ENCODE results near the gene SPAAR. TPM values are rescaled to one million over a fixed set of nuclear protein-coding genes. Genes with fewer than 3 reads are reported as not detected.
A peak's percentile ranks its signal among the peaks of the same experiment; 100 is the strongest.

SPAAR gene, protein sequence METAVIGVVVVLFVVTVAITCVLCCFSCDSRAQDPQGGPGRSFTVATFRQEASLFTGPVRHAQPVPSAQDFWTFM
- total RNA-seq (2014; rRNA removed; shearing (Covaris generic)), result not detected in 2 replicates

DNA sequence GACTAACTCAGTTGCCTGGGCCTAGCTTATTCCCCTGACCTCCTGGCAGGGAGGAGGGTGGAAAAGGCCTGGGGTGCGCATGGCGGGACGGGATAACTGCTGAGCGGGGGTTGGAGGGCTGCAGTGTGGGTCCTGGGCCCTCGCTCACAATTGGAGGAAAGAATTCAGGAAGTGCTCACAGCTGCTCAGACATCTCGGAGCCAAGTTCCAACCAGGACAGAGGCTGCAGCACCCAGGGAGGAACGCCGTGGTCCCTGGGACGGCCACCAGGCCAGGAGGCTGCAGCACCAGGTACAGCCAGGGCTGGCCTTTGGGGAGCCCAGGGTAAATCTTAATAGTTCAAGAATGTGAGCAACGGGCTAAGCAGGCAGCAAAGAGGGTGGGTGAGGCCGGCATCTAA lies at the start of gene SPAAR:
Gene SPAAR (plus strand): TSS at position 217 of the 400 bp plus-strand sequence. CDS start 974 bp downstream, outside the sequence.
- no peaks in the 10 kb centered on the region for H3K27me3 ChIP-seq (replicated peaks)
- no peak for DNase-seq (ENCODE audit: low read depth in 1 of 2, low spot score in 2 of 2)
- no peaks in the 10 kb centered on the region for H3K9me3 ChIP-seq (replicated peaks)
- no peak within 1 kb of the TSS for H3K4me3 ChIP-seq
- peaks cover 58% of the 10 kb centered on the region for H3K4me1 ChIP-seq (replicated peaks)
- H3K27ac ChIP-seq, result peak within 1 kb of the TSS; percentile 94
- H3K36me3 ChIP-seq, result no peaks in the 10 kb centered on the region

DNA sequence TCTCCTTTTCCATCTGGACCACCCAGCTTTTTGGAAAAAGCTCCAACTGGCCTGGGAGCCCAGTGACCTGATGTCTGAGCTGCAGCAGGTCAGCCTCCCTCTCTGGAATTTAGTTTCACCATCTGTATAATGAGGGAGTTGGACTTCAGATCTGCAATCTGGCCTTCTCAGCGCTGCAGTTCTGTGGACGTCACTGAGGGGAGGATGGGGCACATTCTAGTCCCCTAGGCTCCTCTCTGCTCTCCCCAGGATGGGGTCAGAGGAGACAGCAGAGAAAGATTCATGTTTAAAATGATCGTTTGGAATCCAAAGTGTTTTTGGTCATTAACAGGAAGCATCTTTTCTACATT lies 49.3 kb upstream of the SPAAR start:
- no peak overlapping the region for H3K4me3 ChIP-seq
- DNase-seq (ENCODE audit: low read depth in 1 of 2, low spot score in 2 of 2), result no peak
- H3K9me3 ChIP-seq (replicated peaks), result no peaks in the 10 kb centered on the region
- H3K27ac ChIP-seq, result no peak overlapping the region
- no peaks in the 10 kb centered on the region for H3K4me1 ChIP-seq (replicated peaks)
- no peaks in the 10 kb centered on the region for H3K27me3 ChIP-seq (replicated peaks)
- H3K36me3 ChIP-seq, result no peaks in the 10 kb centered on the region

DNA sequence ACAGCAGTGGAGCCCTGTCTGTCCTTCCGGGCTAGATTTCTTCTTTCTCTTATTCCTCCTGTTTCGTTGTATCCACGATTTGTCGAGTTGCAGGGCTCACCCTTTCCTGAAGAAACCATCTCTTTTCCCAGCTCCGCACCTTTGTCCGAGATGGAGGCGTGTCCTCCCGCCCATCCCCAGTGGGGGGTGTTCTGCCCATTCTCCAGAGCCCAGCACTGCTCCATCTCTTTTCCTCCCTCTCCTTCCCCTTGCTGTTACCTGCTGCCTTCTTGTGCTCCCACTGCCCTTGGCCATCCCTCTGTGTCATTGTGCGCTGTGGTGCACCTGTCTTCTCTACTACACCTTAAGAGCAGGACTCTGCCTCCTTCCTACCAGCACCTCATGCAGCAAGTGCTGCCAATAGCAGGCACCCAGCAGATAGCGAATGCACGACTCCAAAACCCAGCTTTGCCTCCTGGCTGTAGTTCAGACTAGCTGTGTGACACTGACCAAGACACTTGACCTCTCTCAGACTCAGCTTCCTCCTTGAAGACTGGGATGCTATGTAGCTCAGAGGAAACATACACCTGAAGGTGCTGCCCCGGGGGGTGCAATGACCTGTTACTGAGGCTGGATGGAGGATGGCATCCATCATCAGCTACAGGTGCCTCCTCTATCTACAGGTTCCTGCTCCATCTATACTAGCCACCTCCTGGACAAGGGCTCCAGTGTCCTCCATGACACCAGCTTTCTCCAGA lies 48.0 kb upstream of the SPAAR start:
- Histone ChIP-seq H3K36me3 (no peaks in the 10 kb centered on the region), H3K27me3 (replicated peaks) (no peaks in the 10 kb centered on the region), H3K27ac (no peak overlapping the region), H3K4me1 (replicated peaks) (no peaks in the 10 kb centered on the region), H3K4me3 (no peak overlapping the region), H3K9me3 (replicated peaks) (no peaks in the 10 kb centered on the region)
- no peak for DNase-seq (ENCODE audit: low read depth in 1 of 2, low spot score in 2 of 2)

DNA sequence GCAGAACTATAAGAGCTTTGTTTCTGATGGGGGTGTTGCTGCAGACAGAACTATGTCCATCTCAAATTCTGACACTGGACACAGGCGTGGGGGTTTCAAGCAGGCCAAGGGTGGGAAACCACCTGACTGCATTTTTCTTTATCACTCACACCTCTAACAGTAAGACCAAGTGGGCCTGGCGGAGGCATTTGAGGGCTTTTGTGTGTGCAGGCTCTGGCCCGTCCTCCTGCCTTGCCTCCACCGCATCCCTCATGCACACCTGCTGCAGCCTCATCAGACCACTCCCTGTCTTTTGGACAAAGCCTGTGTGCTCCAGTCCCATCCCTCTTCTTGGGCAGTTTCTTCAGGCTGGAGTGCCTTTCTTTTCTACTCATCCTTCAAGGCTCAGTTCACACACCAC lies 47.0 kb upstream of the SPAAR start:
- no peak overlapping the region for H3K4me3 ChIP-seq
- no peaks in the 10 kb centered on the region for H3K9me3 ChIP-seq (replicated peaks)
- H3K36me3 ChIP-seq, result no peaks in the 10 kb centered on the region
- no peak for DNase-seq (ENCODE audit: low read depth in 1 of 2, low spot score in 2 of 2)
- no peak overlapping the region for H3K27ac ChIP-seq
- H3K27me3 ChIP-seq (replicated peaks), result no peaks in the 10 kb centered on the region
- no peaks in the 10 kb centered on the region for H3K4me1 ChIP-seq (replicated peaks)

DNA sequence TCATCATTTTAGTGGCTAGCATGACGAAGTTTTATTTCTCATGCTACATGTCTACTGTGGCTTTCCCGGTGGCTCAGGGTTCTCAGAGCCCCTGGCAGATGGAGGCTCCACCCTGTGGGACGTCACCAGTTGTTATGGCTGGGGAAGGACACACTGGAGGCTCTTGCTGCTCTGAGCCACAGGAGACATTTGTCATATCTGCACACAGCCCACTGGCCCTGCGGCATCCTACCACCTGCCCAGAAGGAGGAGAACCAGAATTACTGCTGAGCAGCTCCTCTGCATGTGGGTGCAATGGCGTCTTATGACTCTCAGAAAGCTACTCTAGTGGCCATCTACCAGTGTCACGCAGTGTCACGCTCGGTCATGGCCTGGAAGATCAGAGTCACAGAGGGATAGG lies 45.7 kb upstream of the SPAAR start:
- Histone ChIP-seq H3K9me3 (replicated peaks) (no peaks in the 10 kb centered on the region), H3K27me3 (replicated peaks) (no peaks in the 10 kb centered on the region), H3K4me1 (replicated peaks) (no peaks in the 10 kb centered on the region), H3K36me3 (no peaks in the 10 kb centered on the region), H3K27ac (no peak overlapping the region), H3K4me3 (no peak overlapping the region)
- DNase-seq (ENCODE audit: low read depth in 1 of 2, low spot score in 2 of 2), result no peak

DNA sequence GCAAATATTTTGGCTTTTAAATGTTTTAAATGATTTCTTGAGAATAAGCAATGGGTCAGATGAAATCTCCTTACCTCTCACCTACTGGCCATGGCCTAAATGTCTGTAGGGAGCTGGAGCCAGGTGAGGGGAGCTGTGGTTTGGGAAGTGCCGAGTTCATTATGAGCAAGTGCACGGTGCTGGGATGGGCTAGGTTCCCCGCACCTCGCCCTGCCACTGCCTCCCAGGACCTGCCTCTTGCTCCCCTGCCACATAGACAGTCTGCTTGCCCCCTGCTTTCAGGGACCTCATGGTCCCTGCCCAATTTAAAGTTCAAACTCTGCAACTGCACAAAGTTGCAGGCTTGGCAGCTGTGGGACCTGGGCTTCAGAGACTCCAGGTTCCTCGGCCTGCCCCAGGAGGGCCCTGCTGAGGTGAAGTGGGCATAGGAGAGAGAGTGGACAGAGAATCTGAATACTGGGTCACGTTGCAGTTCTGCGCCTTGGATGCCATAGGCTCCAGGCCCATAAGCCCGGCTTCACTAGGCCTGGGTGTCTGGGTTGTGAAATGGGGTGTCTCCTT lies 44.5 kb upstream of the SPAAR start:
- no peak overlapping the region for H3K4me3 ChIP-seq
- no peaks in the 10 kb centered on the region for H3K9me3 ChIP-seq (replicated peaks)
- H3K27me3 ChIP-seq (replicated peaks), result no peaks in the 10 kb centered on the region
- H3K4me1 ChIP-seq (replicated peaks), result no peaks in the 10 kb centered on the region
- no peaks in the 10 kb centered on the region for H3K36me3 ChIP-seq
- H3K27ac ChIP-seq, result no peak overlapping the region
- DNase-seq (ENCODE audit: low read depth in 1 of 2, low spot score in 2 of 2), result no peak

DNA sequence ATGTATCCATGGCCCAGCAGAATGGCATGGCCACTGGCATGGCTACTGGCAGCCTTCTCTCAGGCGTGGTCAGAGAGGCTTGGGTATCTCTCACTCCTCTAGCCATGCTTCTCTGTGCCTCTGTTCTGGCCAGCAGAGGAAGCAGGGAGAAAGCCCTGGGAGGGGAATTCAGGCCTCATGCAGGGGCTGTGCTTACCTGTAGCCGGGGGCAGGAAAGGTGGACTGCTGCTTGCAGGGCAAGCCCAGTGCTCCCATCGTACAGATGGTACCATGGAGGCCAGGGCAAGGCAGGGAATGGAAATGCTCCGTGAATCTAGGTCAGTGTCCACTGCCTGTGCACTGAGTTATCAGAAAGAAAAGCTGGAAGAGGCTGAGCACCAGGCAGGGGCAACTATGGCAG lies 41.8 kb upstream of the SPAAR start:
- no peak for DNase-seq (ENCODE audit: low read depth in 1 of 2, low spot score in 2 of 2)
- Histone ChIP-seq H3K36me3 (no peaks in the 10 kb centered on the region), H3K9me3 (replicated peaks) (no peaks in the 10 kb centered on the region), H3K27me3 (replicated peaks) (no peaks in the 10 kb centered on the region), H3K27ac (no peak overlapping the region), H3K4me3 (no peak overlapping the region), H3K4me1 (replicated peaks) (no peaks in the 10 kb centered on the region)

DNA sequence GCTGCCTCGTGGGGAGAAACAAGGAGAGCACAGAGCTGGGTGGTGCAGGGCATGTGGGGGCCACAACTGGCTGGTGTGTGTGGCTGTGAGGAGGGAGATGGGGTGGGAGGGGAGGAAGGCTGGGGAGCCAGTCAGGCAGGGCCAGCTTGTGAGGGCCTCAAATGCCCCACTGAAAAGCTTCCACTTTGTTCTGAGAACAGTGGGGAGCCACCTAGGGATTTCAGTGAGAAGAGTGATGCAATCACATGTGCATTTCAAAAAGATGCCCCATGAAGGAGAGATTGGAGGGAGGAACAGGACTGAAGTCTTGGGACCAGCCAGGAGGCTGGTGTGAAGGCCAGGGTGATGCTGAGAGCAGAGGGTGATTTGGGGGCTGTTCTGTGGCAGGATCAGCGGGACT lies 40.4 kb upstream of the SPAAR start:
- no peaks in the 10 kb centered on the region for H3K4me1 ChIP-seq (replicated peaks)
- H3K4me3 ChIP-seq, result no peak overlapping the region
- H3K36me3 ChIP-seq, result no peaks in the 10 kb centered on the region
- DNase-seq (ENCODE audit: low read depth in 1 of 2, low spot score in 2 of 2), result no peak
- no peaks in the 10 kb centered on the region for H3K27me3 ChIP-seq (replicated peaks)
- no peak overlapping the region for H3K27ac ChIP-seq
- no peaks in the 10 kb centered on the region for H3K9me3 ChIP-seq (replicated peaks)

DNA sequence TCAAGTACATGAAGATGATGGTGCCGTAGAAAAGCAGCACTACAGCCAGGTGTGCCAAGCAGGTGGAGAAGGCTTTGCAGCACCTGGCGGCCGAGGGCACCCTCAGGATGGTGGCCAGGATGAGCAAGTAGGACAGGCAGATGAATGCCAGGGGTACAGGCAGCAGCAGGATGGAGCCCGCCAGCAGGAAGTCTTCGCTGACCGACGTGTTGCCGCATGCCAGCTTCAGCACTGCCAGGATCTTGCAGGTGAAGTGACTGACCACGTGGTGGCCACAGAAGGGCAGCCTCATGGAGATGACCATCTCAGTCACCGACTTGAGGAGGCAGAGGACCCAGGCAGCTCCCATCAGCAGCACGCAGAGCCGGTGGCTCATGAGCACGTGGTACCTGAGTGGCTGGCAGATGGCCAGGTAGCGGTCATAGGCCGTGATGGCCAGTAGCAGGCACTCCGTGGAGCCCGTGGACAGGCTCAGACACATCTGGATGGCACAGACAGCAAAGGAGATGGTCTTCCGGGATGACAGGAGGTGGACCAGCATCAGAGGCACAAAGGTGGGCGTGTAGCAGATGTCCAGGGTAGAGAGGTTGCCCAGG lies 39.6 kb upstream of the SPAAR start:
- Histone ChIP-seq H3K27ac (no peak overlapping the region), H3K36me3 (no peaks in the 10 kb centered on the region), H3K4me3 (no peak overlapping the region), H3K4me1 (replicated peaks) (no peaks in the 10 kb centered on the region), H3K9me3 (replicated peaks) (no peaks in the 10 kb centered on the region), H3K27me3 (replicated peaks) (no peaks in the 10 kb centered on the region)
- no peak for DNase-seq (ENCODE audit: low read depth in 1 of 2, low spot score in 2 of 2)

DNA sequence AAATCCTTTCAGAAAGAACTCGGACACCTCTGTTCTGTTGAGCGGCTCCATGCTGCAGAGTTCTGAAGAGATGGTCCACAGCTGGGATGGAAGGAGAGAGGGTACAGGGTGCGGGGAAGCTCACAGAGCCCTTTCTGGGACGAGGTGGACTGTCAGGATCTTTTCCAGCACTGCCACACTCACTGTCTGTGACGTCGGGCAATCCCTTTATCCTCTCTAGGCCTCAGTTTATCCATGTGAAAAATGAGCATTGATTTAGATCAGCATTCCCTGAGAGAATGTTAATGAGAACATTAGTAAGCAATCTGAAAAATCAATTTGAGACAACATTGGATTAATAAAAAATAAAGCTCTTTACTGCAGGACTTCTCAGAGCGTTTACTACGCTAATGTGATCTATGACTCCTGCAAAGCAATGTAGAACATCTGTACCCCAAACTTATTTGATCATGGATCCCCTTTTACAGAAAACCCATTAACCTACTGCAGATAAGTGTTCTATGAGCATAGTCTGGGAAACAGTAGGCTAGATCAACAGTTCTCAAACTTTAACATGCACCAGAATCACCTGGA lies 38.9 kb upstream of the SPAAR start, which contains the start of gene OR13J1:
Gene OR13J1 (minus strand): TSS at position 51 of the 573 bp plus-strand sequence. CDS start 0 bp downstream, at position 51.
- H3K4me3 ChIP-seq, result no peak within 1 kb of the TSS
- no peak for DNase-seq (ENCODE audit: low read depth in 1 of 2, low spot score in 2 of 2)
- H3K36me3 ChIP-seq, result no peaks in the 10 kb centered on the region
- H3K27ac ChIP-seq, result no peak within 1 kb of the TSS
- H3K9me3 ChIP-seq (replicated peaks), result no peaks in the 10 kb centered on the region
- no peaks in the 10 kb centered on the region for H3K27me3 ChIP-seq (replicated peaks)
- H3K4me1 ChIP-seq (replicated peaks), result no peaks in the 10 kb centered on the region

DNA sequence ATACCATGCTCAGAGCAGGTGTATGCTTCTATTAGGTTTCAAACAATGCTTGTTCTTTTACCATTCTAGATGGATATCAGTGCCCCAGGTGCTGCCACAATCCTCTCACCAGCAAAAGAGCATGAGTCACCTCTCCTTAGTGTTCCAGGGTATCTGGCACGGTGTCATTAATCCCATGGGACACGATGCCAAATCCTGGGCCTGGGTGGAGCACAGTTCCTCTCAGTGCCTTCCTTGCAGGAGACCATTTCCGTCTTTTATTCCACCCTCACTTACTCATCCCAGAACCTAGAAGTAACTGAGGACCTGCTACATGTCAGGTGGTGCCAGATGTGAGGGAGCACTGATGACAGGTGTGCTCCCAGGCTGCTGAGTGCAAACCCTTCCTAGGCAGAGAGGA lies 37.7 kb upstream of the SPAAR start:
- no peaks in the 10 kb centered on the region for H3K4me1 ChIP-seq (replicated peaks)
- no peak overlapping the region for H3K27ac ChIP-seq
- no peak overlapping the region for H3K4me3 ChIP-seq
- H3K36me3 ChIP-seq, result no peaks in the 10 kb centered on the region
- no peaks in the 10 kb centered on the region for H3K27me3 ChIP-seq (replicated peaks)
- H3K9me3 ChIP-seq (replicated peaks), result no peaks in the 10 kb centered on the region
- DNase-seq (ENCODE audit: low read depth in 1 of 2, low spot score in 2 of 2), result no peak

DNA sequence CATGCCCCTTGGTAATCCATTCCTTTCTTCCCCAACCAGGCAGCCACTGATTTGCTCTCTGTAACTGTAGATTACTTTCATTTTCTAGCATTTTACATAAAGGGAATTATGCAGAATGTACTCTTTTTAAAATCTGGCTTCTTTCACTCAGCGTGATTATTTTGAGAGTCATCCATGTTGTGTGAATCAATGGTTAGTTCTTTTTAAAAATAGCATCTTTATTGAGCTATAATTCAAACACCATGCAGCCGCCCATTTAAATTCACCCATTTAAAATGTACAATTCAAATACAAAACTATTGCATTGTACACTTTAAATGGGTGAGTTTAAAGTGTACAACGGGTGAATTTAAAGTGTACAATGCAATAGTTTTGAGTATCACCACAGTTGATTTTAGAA lies 36.8 kb upstream of the SPAAR start:
- Histone ChIP-seq H3K4me1 (replicated peaks) (no peaks in the 10 kb centered on the region), H3K4me3 (no peak overlapping the region), H3K27me3 (replicated peaks) (no peaks in the 10 kb centered on the region), H3K36me3 (no peaks in the 10 kb centered on the region), H3K9me3 (replicated peaks) (no peaks in the 10 kb centered on the region), H3K27ac (no peak overlapping the region)
- DNase-seq (ENCODE audit: low read depth in 1 of 2, low spot score in 2 of 2), result no peak

DNA sequence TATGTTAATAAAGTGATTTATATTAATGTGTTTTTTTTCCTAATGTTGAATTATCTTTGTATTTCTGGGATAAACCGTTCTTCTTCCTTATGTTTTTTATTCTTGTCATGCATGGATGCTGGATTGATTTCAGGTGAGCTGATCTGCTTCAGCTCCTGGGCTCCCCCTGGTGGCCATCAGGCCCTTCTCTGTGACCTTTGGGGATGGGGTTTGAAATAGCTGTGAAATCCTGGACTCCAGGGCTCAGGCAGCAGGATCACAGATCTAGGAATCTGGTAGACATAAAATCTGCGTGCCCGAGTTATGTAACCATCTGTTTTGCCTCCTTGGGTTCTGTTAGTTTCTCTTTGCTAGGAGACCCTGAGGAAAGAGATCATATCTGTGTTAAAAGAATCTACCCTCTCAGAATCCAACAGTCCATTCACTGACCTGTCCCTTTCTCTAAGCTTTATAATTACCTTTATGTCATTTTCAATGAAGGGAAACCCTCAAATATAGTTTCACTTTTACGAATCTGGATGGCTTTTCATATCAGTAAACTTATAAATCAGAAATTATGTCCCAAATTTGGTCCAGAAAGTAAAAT lies 26.9 kb upstream of the SPAAR start:
- H3K36me3 ChIP-seq, result no peaks in the 10 kb centered on the region
- H3K27ac ChIP-seq, result no peak overlapping the region
- no peaks in the 10 kb centered on the region for H3K9me3 ChIP-seq (replicated peaks)
- H3K4me1 ChIP-seq (replicated peaks), result 0 out of 2 replicates have a peak, but pooled peaks cover 4% of the 10 kb centered on the region
- H3K4me3 ChIP-seq, result no peak overlapping the region
- peak; percentile 37 to 63 for DNase-seq (ENCODE audit: low read depth in 1 of 2, low spot score in 2 of 2)
- no peaks in the 10 kb centered on the region for H3K27me3 ChIP-seq (replicated peaks)

DNA sequence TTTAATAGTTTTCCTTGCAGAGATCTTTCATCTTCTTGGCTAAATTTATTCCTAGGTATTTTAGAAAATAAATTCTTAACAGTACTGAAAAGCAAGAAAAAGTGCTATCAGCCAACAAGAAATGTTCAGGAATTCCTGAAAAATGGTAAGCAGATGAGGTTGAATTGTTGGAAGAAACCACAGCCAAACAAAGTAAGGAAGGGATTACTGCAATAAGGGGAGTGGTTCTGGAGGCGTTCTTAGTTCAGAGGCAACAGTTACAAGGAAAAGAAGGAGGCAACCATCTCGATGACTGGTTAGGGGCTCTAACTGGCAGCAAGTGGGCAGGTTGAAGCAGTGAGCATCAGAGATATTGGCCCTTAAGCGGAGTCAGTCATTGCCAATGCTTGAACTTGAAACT lies 26.3 kb upstream of the SPAAR start:
- no peak overlapping the region for H3K27ac ChIP-seq
- peak in 1 of 2 experiments; percentile 3 for DNase-seq (ENCODE audit: low read depth in 1 of 2, low spot score in 2 of 2)
- H3K27me3 ChIP-seq (replicated peaks), result no peaks in the 10 kb centered on the region
- 0 out of 2 replicates have a peak, but pooled peaks cover 4% of the 10 kb centered on the region for H3K4me1 ChIP-seq (replicated peaks)
- no peak overlapping the region for H3K4me3 ChIP-seq
- H3K36me3 ChIP-seq, result no peaks in the 10 kb centered on the region
- no peaks in the 10 kb centered on the region for H3K9me3 ChIP-seq (replicated peaks)
